Astrocyte of the spinal cord (primary cell): ENCODE measurements around the gene IFNK.

Experiments
- DNase-seq: peaks from one replicate; pipeline ENCODE4 v3.0.0; 2011; ENCODE audit warnings: low read depth, low spot score
- H3K4me3 ChIP-seq: 2 replicates; pipeline ENCODE4 v1.5.1; 2011; ENCODE audit warnings: low read depth, mild to moderate bottlenecking, low read length, moderate library complexity
- in situ Hi-C: cut with HindIII; loops from 2 replicates; pipeline ENCODE4 v1.10.0; 2017; ENCODE audit warnings: low sequenced_read_pairs
- TF ChIP-seq, protein P1 (sequence below): IDR thresholded peaks from 2 replicates; pipeline ENCODE4 v1.5.1; 2012; ENCODE audit warnings: low read depth, mild to moderate bottlenecking, low read length, inconsistent platforms

Gene IFNK

DNA sequence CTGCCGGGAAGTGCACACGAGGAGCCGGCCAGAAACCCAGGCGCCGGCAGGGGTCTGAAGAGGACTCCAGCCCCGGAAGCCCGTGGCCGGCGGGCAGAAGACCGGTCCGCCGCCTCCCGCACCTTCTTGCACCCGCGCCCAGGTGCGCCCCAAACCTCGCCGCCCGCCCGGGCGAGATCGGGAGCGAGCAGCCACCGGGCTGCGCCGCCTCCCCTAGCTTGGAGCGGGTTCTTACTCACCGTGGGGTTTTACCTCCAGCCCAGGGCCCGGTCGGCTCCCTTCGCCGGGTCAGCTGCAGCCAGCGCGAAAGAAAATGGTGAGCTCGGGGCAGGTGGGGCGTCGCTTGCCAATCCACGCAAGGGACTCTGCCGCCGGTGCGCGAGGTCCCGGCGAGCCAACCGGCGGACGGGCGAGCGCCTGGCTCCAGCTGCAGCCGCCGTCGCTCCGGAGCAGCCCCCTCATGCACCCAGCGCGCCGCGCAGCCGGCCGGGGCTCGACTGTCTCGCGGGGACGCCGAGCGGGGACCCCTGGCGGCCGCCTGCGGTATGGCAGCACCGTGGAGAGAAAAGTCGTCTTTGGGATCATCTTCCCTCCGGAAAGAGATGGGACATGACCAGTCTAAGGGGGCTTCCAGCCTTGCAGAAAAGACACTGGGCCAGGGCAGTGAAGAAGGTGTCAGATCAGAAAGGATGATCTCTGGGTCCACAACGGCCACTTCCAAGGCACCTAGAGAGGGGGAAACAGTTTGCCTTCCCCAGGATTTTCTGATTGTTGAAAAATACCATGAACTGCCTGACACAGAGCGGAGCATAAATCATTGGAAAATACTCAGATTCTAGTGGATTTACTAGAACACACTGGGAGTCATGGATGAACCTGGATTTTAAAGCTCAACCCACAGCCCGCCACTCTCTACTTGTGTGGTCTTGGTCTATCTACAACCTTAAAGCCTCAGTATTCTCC lies 5.5 kb downstream of the IFNK start, which contains the start of gene MOB3B:
TSS of gene MOB3B (minus strand) at position 499 of the 963 bp plus-strand sequence. CDS start 74,264 bp downstream, outside the sequence.
- in situ Hi-C loops, result no loop called here
- peak; percentile 69 for DNase-seq
- H3K4me3 ChIP-seq, result peak within 1 kb of the TSS; percentile 56
- TF ChIP-seq, protein P1, sequence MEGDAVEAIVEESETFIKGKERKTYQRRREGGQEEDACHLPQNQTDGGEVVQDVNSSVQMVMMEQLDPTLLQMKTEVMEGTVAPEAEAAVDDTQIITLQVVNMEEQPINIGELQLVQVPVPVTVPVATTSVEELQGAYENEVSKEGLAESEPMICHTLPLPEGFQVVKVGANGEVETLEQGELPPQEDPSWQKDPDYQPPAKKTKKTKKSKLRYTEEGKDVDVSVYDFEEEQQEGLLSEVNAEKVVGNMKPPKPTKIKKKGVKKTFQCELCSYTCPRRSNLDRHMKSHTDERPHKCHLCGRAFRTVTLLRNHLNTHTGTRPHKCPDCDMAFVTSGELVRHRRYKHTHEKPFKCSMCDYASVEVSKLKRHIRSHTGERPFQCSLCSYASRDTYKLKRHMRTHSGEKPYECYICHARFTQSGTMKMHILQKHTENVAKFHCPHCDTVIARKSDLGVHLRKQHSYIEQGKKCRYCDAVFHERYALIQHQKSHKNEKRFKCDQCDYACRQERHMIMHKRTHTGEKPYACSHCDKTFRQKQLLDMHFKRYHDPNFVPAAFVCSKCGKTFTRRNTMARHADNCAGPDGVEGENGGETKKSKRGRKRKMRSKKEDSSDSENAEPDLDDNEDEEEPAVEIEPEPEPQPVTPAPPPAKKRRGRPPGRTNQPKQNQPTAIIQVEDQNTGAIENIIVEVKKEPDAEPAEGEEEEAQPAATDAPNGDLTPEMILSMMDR, result peak; percentile 87

- TF ChIP-seq, protein P1, result no peak
- no peak overlapping the region for H3K4me3 ChIP-seq
- in situ Hi-C loops, result no loop called here
- DNase-seq, result no peak
Measured at GRCh38 chr9:27530915-27531755, 7.0 kb downstream of the IFNK start.

GRCh38 chr9:27532046-27532445 lies 8.0 kb downstream of the IFNK start:
- TF ChIP-seq, protein P1, result no peak
- no peak for DNase-seq
- in situ Hi-C loops, result no loop called here
- H3K4me3 ChIP-seq, result no peak overlapping the region

GRCh38 chr9:27533311-27533710 lies 9.2 kb downstream of the IFNK start:
- no peak for DNase-seq
- in situ Hi-C loops, result no loop called here
- no peak overlapping the region for H3K4me3 ChIP-seq
- TF ChIP-seq, protein P1, result no peak

DNA sequence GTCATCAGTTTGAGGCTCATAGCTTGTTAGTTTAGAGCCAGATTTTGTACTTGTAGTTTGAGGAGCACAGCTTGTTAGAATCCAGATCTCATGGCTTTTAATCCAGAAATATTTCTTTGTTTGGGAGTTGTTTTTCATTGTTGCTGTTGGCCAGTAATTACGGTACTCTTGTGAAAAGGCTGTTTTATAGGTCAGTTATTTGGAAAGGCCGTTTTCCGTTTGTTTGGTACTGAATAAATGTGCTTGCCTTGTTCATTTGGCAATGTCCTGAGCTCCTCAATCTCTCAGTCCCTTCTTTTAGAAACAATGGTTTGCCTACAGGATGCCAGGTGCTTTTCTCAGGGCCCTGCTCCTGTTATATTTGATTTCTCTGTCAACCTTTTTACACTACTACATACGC lies 10.0 kb downstream of the IFNK start:
- in situ Hi-C loops, result no loop called here
- H3K4me3 ChIP-seq, result no peak overlapping the region
- TF ChIP-seq, protein P1, result no peak
- DNase-seq, result no peak

- TF ChIP-seq, protein P1, result no peak
- no peak for DNase-seq
- H3K4me3 ChIP-seq, result no peak overlapping the region
- in situ Hi-C loops, result no loop called here
Measured at GRCh38 chr9:27534658-27535209, 10.6 kb downstream of the IFNK start.
